ENCODE data around the gene MACROH2A1.

The MACROH2A1 gene

DNA sequence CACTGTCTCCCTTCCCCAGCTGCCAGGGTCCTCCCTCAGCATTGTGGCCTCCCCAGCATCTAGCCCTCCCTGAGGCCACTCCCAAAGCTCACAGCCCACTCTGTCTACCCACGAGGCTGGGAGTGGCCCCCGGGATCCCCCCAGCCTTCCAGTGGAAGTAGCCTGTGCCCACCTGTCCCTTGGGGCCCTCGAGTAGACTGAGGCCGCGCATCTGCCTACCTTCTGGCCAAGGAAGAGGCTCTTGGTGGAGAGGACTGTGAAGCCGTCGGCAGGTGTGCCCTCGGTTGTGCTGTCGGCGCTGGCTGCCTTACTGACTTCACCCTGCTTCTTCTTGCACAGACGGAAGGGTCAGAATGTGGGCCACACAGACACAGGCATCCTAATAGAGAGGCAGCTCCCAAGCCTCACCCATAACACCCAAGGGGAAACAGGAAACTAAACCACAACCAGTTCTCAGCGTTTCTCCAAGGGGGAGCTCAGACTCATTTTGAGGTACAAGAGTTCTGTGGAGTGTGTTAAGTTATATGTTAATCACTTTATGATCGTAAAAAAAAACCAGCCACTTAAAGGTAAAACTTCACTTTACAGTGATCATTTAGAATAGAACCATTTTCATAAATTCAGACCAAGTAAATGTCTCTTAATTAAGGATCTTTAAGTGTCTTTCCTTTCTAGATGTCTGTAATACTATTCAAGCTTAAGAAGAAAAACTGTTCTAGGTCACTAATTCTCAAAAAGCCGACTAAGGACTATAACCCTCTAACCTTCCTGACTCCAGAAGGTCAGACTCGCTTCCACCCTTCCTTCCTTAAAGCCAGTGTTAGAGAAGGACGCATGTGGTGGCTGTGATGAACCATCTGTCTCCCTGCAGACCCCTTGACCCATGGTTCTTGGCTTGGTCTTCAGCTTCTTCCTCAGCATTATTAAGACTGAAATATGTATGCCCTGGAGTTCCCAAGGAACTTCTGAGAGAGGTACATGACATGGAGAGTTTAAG is 38.5 kb downstream of the MACROH2A1 start (continued):
- TF ChIP-seq ZNF565 (CRISPR knock-in tag; conservative IDR thresholded peaks at IDR 0.05; ENCODE audit: low read depth): no peak
- TF ChIP-seq BACH2 (CRISPR knock-in tag; IDR thresholded peaks at IDR 0.05; ENCODE audit: borderline replicate concordance): no peak

DNA sequence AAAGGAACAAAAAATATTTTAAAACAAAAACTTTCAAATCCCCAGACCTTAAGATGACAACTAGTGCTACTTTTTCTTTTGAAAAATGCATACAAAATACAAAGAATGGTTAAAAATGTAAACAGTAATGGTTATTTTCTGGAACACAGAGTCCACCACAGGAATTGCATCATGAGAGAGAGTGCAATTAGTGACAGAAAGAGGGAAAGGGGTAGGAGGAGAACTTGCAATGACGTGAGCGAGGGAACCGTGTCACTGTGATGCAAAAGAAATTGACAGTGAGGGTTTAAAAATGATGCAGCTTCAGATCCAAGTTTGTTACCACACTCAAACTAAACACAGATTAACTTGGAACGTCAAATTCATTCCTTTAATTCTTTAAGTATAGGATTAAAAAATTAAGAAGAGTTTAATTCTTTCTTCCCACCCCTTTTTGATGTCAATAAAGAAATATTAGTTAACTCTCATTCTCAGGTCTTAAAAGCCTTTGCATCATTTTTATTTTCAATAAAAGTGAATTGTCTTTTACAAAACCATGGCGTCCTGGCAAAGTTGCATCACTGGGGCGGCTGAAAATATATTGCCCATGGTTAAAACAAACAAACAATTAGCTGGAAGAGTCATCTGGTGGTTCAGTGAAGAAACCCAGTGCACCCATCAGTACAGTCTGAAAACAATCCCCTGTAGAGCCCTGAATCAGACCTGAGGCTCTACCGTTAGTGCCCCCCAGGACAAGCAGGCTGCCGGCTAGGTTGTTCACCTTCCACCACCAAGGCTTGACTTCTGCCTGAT is 39.5 kb downstream of the MACROH2A1 start:
- TF ChIP-seq, protein P1, sequence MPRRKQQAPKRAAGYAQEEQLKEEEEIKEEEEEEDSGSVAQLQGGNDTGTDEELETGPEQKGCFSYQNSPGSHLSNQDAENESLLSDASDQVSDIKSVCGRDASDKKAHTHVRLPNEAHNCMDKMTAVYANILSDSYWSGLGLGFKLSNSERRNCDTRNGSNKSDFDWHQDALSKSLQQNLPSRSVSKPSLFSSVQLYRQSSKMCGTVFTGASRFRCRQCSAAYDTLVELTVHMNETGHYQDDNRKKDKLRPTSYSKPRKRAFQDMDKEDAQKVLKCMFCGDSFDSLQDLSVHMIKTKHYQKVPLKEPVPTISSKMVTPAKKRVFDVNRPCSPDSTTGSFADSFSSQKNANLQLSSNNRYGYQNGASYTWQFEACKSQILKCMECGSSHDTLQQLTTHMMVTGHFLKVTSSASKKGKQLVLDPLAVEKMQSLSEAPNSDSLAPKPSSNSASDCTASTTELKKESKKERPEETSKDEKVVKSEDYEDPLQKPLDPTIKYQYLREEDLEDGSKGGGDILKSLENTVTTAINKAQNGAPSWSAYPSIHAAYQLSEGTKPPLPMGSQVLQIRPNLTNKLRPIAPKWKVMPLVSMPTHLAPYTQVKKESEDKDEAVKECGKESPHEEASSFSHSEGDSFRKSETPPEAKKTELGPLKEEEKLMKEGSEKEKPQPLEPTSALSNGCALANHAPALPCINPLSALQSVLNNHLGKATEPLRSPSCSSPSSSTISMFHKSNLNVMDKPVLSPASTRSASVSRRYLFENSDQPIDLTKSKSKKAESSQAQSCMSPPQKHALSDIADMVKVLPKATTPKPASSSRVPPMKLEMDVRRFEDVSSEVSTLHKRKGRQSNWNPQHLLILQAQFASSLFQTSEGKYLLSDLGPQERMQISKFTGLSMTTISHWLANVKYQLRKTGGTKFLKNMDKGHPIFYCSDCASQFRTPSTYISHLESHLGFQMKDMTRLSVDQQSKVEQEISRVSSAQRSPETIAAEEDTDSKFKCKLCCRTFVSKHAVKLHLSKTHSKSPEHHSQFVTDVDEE (CRISPR knock-in tag; IDR thresholded peaks at IDR 0.05): no peak
- TF ChIP-seq ZFP30 (CRISPR knock-in tag; IDR thresholded peaks at IDR 0.05) (no peak), RARB (CRISPR knock-in tag; IDR thresholded peaks at IDR 0.05) (no peak), ISL1 (CRISPR knock-in tag; IDR thresholded peaks at IDR 0.05) (no peak), ZNF565 (CRISPR knock-in tag; conservative IDR thresholded peaks at IDR 0.05; ENCODE audit: low read depth) (no peak), ARNTL (CRISPR knock-in tag; IDR thresholded peaks at IDR 0.05; ENCODE audit: borderline replicate concordance, low read depth) (no peak), TOX (CRISPR knock-in tag; IDR thresholded peaks at IDR 0.05; ENCODE audit: borderline replicate concordance) (no peak), TCF4 (CRISPR knock-in tag; IDR thresholded peaks at IDR 0.05; ENCODE audit: borderline replicate concordance) (no peak), BACH2 (CRISPR knock-in tag; IDR thresholded peaks at IDR 0.05; ENCODE audit: borderline replicate concordance) (no peak), OSR1 (CRISPR knock-in tag; IDR thresholded peaks at IDR 0.05) (no peak)
- TF ChIP-seq, protein P2, sequence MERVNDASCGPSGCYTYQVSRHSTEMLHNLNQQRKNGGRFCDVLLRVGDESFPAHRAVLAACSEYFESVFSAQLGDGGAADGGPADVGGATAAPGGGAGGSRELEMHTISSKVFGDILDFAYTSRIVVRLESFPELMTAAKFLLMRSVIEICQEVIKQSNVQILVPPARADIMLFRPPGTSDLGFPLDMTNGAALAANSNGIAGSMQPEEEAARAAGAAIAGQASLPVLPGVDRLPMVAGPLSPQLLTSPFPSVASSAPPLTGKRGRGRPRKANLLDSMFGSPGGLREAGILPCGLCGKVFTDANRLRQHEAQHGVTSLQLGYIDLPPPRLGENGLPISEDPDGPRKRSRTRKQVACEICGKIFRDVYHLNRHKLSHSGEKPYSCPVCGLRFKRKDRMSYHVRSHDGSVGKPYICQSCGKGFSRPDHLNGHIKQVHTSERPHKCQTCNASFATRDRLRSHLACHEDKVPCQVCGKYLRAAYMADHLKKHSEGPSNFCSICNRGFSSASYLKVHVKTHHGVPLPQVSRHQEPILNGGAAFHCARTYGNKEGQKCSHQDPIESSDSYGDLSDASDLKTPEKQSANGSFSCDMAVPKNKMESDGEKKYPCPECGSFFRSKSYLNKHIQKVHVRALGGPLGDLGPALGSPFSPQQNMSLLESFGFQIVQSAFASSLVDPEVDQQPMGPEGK (CRISPR knock-in tag; IDR thresholded peaks at IDR 0.05; ENCODE audit: borderline replicate concordance): no peak
- ATAC-seq: no peak

DNA sequence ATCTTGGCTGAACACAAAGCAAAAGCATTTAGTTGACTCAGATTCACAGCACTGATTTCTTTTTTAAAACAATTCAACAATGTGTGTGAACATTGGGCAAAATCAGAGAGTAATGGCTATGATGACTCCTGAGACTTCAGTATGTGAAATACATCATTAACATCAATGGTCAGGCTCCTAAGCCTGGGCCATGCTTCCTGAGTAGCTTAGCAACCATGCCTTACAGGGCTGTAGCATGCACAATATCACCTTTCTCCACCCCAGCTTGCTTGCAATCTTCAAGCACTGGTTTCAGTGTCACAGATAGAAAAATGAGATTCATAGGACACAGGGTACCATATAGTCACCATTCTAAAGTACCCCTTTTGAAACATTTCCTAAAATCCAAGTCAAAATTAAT is 41.3 kb downstream of the MACROH2A1 start:
- TF ChIP-seq ZFP30 (CRISPR knock-in tag; IDR thresholded peaks at IDR 0.05) (no peak), ISL1 (CRISPR knock-in tag; IDR thresholded peaks at IDR 0.05) (no peak), ZNF8 (CRISPR knock-in tag; IDR thresholded peaks at IDR 0.05) (no peak), SNAI2 (CRISPR knock-in tag; IDR thresholded peaks at IDR 0.05) (no peak), PPARA (CRISPR knock-in tag; IDR thresholded peaks at IDR 0.05; ENCODE audit: borderline replicate concordance) (no peak), OSR1 (CRISPR knock-in tag; IDR thresholded peaks at IDR 0.05) (no peak), ZFP3 (CRISPR knock-in tag; IDR thresholded peaks at IDR 0.05) (no peak), ESRRG (CRISPR knock-in tag; IDR thresholded peaks at IDR 0.05) (no peak), CSDC2 (CRISPR knock-in tag; IDR thresholded peaks at IDR 0.05) (no peak), BACH2 (CRISPR knock-in tag; IDR thresholded peaks at IDR 0.05; ENCODE audit: borderline replicate concordance) (no peak), GLIS3 (CRISPR knock-in tag; IDR thresholded peaks at IDR 0.05) (no peak), ZNF70 (CRISPR knock-in tag; IDR thresholded peaks at IDR 0.05) (no peak)
- TF ChIP-seq, protein P1 (CRISPR knock-in tag; IDR thresholded peaks at IDR 0.05): no peak
- TF ChIP-seq, protein P2 (CRISPR knock-in tag; IDR thresholded peaks at IDR 0.05; ENCODE audit: borderline replicate concordance): no peak
- TF ChIP-seq, protein P3, sequence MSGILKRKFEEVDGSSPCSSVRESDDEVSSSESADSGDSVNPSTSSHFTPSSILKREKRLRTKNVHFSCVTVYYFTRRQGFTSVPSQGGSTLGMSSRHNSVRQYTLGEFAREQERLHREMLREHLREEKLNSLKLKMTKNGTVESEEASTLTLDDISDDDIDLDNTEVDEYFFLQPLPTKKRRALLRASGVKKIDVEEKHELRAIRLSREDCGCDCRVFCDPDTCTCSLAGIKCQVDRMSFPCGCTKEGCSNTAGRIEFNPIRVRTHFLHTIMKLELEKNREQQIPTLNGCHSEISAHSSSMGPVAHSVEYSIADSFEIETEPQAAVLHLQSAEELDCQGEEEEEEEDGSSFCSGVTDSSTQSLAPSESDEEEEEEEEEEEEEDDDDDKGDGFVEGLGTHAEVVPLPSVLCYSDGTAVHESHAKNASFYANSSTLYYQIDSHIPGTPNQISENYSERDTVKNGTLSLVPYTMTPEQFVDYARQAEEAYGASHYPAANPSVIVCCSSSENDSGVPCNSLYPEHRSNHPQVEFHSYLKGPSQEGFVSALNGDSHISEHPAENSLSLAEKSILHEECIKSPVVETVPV (CRISPR knock-in tag; IDR thresholded peaks at IDR 0.05): no peak
- no peak for ATAC-seq

Measured in SK-N-SH treated with all-trans-retinoic acid at 6 μM for 48 hours (cell line).